GM12864 (cell line): Measurements from ENCODE around the gene PC.

Experiments used
- DNase-seq: peaks from one replicate; pipeline ENCODE4 v3.0.0-alpha.2; 2011; ENCODE audit warnings: low read depth
- H3K4me3 ChIP-seq: 2 replicates; pipeline ENCODE4 v1.5.1; 2011; ENCODE audit warnings: mild to moderate bottlenecking, low read depth, low read length, control low read depth
- TF ChIP-seq, protein P1 (sequence below): IDR thresholded peaks from 2 replicates; pipeline ENCODE4 v1.5.1; 2011; ENCODE audit warnings: low read depth, mild to moderate bottlenecking, moderate library complexity, low read length, control low read depth, inconsistent platforms; ENCODE audit errors: missing control alignments

PC gene

GRCh38 chr11:66936311-66936711 is 21.9 kb downstream of the PC start:
- DNase-seq: no peak
- TF ChIP-seq, protein P1, sequence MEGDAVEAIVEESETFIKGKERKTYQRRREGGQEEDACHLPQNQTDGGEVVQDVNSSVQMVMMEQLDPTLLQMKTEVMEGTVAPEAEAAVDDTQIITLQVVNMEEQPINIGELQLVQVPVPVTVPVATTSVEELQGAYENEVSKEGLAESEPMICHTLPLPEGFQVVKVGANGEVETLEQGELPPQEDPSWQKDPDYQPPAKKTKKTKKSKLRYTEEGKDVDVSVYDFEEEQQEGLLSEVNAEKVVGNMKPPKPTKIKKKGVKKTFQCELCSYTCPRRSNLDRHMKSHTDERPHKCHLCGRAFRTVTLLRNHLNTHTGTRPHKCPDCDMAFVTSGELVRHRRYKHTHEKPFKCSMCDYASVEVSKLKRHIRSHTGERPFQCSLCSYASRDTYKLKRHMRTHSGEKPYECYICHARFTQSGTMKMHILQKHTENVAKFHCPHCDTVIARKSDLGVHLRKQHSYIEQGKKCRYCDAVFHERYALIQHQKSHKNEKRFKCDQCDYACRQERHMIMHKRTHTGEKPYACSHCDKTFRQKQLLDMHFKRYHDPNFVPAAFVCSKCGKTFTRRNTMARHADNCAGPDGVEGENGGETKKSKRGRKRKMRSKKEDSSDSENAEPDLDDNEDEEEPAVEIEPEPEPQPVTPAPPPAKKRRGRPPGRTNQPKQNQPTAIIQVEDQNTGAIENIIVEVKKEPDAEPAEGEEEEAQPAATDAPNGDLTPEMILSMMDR: no peak
- H3K4me3 ChIP-seq: no peak overlapping the region

DNA sequence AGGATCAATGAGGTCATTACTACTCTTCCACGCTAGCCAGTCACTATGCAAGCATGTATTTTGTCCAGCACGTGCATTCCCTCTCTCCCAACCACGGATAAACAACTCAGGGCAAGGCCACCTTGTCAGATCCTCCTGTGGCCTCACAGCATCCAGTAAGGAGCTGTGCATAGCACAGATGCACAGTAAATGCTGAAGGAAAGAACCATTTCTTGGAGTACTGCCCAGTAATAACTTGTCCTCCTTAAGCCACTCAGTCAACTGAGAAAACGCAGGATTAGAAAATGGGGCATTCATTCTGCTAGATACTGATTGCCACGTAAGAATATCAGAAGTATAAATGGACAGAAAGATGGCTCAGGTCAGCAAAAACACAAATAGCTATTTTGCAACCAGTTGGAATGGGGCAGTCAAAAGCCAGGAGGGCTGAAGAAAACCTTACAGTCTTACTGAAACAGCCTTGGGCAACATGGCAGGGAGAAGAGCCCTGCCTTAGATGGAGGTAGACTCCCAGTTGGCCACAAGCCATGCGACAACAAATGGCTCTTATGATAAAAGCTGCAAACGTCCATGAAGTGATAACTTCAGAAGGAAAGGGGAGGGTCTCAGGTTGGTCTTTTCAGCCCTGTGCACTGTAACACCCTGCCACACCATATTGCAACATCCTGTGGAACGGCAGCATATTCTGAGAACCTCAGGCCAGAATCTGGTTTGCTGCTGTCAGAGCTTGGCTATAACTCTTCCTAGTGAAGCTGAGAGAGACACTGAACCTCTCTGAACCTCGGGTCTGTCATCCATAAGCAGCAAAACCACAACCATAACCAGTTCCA is 23.0 kb downstream of the PC start:
- DNase-seq: no peak
- TF ChIP-seq, protein P1: no peak
- H3K4me3 ChIP-seq: no peak overlapping the region

GRCh38 chr11:66933531-66933930 is 24.7 kb downstream of the PC start:
- no peak for DNase-seq
- TF ChIP-seq, protein P1: no peak
- H3K4me3 ChIP-seq: no peak overlapping the region

GRCh38 chr11:66932543-66932942 is 25.6 kb downstream of the PC start:
- TF ChIP-seq, protein P1: no peak
- no peak overlapping the region for H3K4me3 ChIP-seq
- no peak for DNase-seq

DNA sequence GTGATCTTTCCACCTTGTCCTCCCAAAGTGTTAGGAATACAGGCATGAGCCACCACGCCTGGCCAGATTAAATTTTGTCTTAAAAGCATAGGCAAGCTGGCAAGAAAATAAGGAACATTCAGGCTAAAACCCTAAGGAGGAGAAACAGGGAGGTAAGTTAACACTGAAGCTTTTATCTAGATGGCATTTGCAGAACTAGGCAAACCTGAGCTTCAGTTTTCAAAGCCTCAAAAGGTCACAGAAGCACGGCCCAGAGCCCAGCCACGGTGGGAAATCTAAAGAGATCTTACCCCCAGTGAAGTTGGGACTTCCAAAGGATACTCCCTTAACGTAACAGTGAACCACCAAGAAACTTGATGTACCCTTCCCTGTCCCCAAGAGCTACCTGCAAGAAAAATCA is 28.4 kb downstream of the PC start:
- TF ChIP-seq, protein P1: no peak
- no peak overlapping the region for H3K4me3 ChIP-seq
- no peak for DNase-seq

DNA sequence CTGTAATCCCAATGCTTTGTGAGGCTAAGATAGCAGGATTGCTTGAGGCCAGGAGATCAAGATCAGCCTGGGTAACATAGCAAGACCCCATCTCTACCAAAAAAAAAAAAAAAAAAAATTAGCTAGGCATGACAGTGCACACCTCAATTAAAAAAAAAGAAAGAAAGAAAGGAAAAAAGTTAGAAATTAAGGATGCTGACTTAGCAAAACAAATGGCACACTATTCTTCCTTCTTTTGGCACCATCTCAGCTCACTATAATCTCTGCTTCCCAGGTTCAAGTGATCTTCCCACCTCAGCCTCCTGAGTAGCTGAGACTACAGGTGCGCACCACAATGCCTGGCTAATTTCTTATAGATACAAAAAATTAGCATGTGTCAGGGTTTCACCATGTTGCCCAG is 33.9 kb downstream of the PC start:
- DNase-seq: no peak
- TF ChIP-seq, protein P1: no peak
- no peak overlapping the region for H3K4me3 ChIP-seq

DNA sequence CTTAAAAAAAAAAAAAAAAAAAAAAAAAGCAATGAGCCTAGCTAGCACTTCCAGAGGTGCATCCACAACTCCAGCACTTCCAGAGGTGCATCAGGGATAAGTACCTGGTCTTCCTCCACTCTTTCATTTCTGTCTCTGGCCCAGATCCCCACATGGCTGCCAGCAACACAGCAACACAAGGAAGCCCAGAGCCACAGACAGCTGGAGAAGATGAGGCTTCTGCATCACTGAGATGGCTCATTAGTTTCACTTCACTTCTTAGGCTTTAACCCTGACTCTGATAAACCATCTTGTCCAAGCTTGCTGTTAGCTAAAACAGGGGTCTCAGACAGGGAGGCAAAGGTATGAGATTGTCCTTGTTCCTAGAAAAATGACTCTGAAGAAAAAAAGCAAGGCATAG is 35.6 kb downstream of the PC start:
- H3K4me3 ChIP-seq: no peak overlapping the region
- TF ChIP-seq, protein P1: no peak
- no peak for DNase-seq
